ENCODE data around the gene GALNT13. TPM values are rescaled to one million over a fixed set of nuclear protein-coding genes. Genes with fewer than 3 reads are reported as not detected.

GALNT13 gene
- total RNA-seq, 1 experiment from 2014 or later, result not detected

DNA sequence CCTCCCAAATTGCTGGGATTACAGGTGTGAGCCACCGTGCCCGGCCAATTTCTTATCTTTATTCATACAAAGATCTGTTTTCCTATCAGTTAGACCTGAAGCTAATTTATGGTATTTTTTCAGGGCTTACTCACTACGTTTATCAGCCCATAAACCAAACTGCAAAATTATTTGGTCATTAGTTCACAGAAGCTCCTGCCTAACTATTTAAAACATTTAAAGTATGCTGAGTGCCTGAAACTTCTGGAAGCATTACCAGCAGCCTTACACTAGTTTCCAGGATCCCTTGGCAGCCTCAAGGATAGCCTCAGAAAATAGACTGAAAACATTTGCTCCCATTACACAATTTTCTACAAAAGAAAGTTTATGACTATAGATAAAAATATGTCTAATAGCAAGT, 68.8 kb downstream of the GALNT13 start:
- no peaks in the 10 kb centered on the region for H3K4me1 Mint-ChIP-seq (ENCODE audit: low read depth, unreplicated experiment)
- no peak overlapping the region for H3K4me3 Mint-ChIP-seq (ENCODE audit: unreplicated experiment)
- no peaks in the 10 kb centered on the region for H3K36me3 Mint-ChIP-seq (ENCODE audit: insufficient read depth, unreplicated experiment)
- BruUV-seq (replicated peaks), result no TSS peak
- Histone ChIP-seq H3K27me3 (replicated peaks; ENCODE audit: control insufficient read depth, insufficient read depth, low read length) (no peaks in the 10 kb centered on the region), H3K4me1 (no peaks in the 10 kb centered on the region), H3K36me3 (ENCODE audit: control insufficient read depth, insufficient read depth, low read length) (no peaks in the 10 kb centered on the region), H3K9me3 (no peaks in the 10 kb centered on the region), H3K4me3 (ENCODE audit: low read depth, low read length) (no peak overlapping the region)
- intact Hi-C loops (cut with micrococcal nuclease; ENCODE audit: unreplicated experiment), result no loop called here
- CTCF ChIA-PET, result interaction anchor here (0.7 kb wide), 1 partner anchor 430 kb away, joined by 3 read pairs; no protein-coding TSS in a partner anchor
- H3K27me3 Mint-ChIP-seq (ENCODE audit: insufficient read depth, unreplicated experiment), result no peaks in the 10 kb centered on the region
- TF ChIP-seq, protein P1, sequence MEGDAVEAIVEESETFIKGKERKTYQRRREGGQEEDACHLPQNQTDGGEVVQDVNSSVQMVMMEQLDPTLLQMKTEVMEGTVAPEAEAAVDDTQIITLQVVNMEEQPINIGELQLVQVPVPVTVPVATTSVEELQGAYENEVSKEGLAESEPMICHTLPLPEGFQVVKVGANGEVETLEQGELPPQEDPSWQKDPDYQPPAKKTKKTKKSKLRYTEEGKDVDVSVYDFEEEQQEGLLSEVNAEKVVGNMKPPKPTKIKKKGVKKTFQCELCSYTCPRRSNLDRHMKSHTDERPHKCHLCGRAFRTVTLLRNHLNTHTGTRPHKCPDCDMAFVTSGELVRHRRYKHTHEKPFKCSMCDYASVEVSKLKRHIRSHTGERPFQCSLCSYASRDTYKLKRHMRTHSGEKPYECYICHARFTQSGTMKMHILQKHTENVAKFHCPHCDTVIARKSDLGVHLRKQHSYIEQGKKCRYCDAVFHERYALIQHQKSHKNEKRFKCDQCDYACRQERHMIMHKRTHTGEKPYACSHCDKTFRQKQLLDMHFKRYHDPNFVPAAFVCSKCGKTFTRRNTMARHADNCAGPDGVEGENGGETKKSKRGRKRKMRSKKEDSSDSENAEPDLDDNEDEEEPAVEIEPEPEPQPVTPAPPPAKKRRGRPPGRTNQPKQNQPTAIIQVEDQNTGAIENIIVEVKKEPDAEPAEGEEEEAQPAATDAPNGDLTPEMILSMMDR (IDR thresholded peaks at IDR 0.05; ENCODE audit: insufficient read depth in 1 of 2, low read depth in 1 of 2, low read length in 1 of 2, severe bottlenecking in 1 of 2, unreplicated experiment in 1 of 2), result no peak
- POLR2A ChIA-PET, result no interaction called here
- no peak overlapping the region for H3K27ac Mint-ChIP-seq (ENCODE audit: unreplicated experiment)
- DNase-seq, result no peak
- peaks cover 18% of the 10 kb centered on the region for H3K9me3 Mint-ChIP-seq (ENCODE audit: unreplicated experiment)

DNA sequence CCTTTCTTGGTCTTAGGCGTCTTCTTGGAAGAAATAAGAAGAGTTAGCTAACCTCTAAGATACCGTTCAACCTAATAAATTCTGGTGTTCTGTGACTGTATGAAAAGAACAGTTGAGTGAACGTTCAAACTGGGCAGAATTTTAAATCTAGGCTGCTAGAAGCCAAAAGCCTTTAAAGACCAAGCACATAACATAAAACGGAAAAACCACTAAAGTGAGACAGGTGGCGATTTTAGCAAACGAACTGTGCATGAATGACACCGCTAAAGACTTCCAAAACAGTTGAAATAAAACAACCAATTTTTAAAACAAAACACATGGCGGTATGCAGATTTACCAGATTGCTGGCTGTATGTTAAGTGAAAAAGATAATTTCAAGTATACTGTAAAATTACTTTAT, 73.1 kb downstream of the GALNT13 start:
- H3K4me1 Mint-ChIP-seq (ENCODE audit: low read depth, unreplicated experiment), result no peaks in the 10 kb centered on the region
- ChIA-PET POLR2A (no interaction called here), CTCF (no interaction called here)
- H3K36me3 Mint-ChIP-seq (ENCODE audit: insufficient read depth, unreplicated experiment), result no peaks in the 10 kb centered on the region
- H3K27ac Mint-ChIP-seq (ENCODE audit: unreplicated experiment), result no peak overlapping the region
- Histone ChIP-seq H3K9me3 (no peaks in the 10 kb centered on the region), H3K36me3 (ENCODE audit: control insufficient read depth, insufficient read depth, low read length) (no peaks in the 10 kb centered on the region), H3K4me3 (ENCODE audit: low read depth, low read length) (no peak overlapping the region), H3K4me1 (no peaks in the 10 kb centered on the region), H3K27me3 (replicated peaks; ENCODE audit: control insufficient read depth, insufficient read depth, low read length) (no peaks in the 10 kb centered on the region)
- no TSS peak for BruUV-seq (replicated peaks)
- no peak for DNase-seq
- H3K4me3 Mint-ChIP-seq (ENCODE audit: unreplicated experiment), result no peak overlapping the region
- intact Hi-C loops (cut with micrococcal nuclease; ENCODE audit: unreplicated experiment), result no loop called here
- TF ChIP-seq, protein P1 (IDR thresholded peaks at IDR 0.05; ENCODE audit: insufficient read depth in 1 of 2, low read depth in 1 of 2, low read length in 1 of 2, severe bottlenecking in 1 of 2, unreplicated experiment in 1 of 2), result no peak
- H3K27me3 Mint-ChIP-seq (ENCODE audit: insufficient read depth, unreplicated experiment), result no peaks in the 10 kb centered on the region
- H3K9me3 Mint-ChIP-seq (ENCODE audit: unreplicated experiment), result no peaks in the 10 kb centered on the region

- CTCF ChIA-PET, result no interaction called here
- H3K27ac Mint-ChIP-seq (ENCODE audit: unreplicated experiment), result no peak overlapping the region
- no peaks in the 10 kb centered on the region for H3K36me3 Mint-ChIP-seq (ENCODE audit: insufficient read depth, unreplicated experiment)
- POLR2A ChIA-PET, result no interaction called here
- Histone ChIP-seq H3K9me3 (no peaks in the 10 kb centered on the region), H3K36me3 (ENCODE audit: control insufficient read depth, insufficient read depth, low read length) (no peaks in the 10 kb centered on the region), H3K27me3 (replicated peaks; ENCODE audit: control insufficient read depth, insufficient read depth, low read length) (no peaks in the 10 kb centered on the region), H3K4me1 (no peaks in the 10 kb centered on the region), H3K4me3 (ENCODE audit: low read depth, low read length) (no peak overlapping the region)
- H3K4me3 Mint-ChIP-seq (ENCODE audit: unreplicated experiment), result no peak overlapping the region
- H3K27me3 Mint-ChIP-seq (ENCODE audit: insufficient read depth, unreplicated experiment), result no peaks in the 10 kb centered on the region
- no peaks in the 10 kb centered on the region for H3K9me3 Mint-ChIP-seq (ENCODE audit: unreplicated experiment)
- intact Hi-C loops (cut with micrococcal nuclease; ENCODE audit: unreplicated experiment), result no loop called here
- no peaks in the 10 kb centered on the region for H3K4me1 Mint-ChIP-seq (ENCODE audit: low read depth, unreplicated experiment)
- BruUV-seq (replicated peaks), result no TSS peak
- TF ChIP-seq, protein P1 (IDR thresholded peaks at IDR 0.05; ENCODE audit: insufficient read depth in 1 of 2, low read depth in 1 of 2, low read length in 1 of 2, severe bottlenecking in 1 of 2, unreplicated experiment in 1 of 2), result no peak
- no peak for DNase-seq
Measured at GRCh38 chr2:153946036-153946435, 74.3 kb downstream of the GALNT13 start.

All from Caco-2 (cell line).